GM06990 (cell line): ENCODE measurements around the gene ACO2.

Experiments
- DNase-seq: peaks from one replicate; pipeline ENCODE4 v3.0.0-alpha.2; 2011; ENCODE audit not compliant: insufficient read length; ENCODE audit errors: extremely low read depth
- H3K27me3 ChIP-seq: replicated peaks from 2 replicates; pipeline ENCODE4 v1.6.0; 2011; ENCODE audit warnings: low read length; ENCODE audit not compliant: control insufficient read depth, insufficient read depth
- H3K36me3 ChIP-seq: 2 replicates; pipeline ENCODE4 v1.5.1; 2011; ENCODE audit warnings: low read length; ENCODE audit not compliant: control insufficient read depth, insufficient read depth
- H3K4me3 ChIP-seq: replicated peaks from 2 replicates; pipeline ENCODE4 v1.5.1; 2011; ENCODE audit warnings: low read depth, mild to moderate bottlenecking, control low read depth, low read length
- CTCF ChIP-seq: IDR thresholded peaks from 2 replicates; pipeline ENCODE4 v1.5.1; 2011; ENCODE audit warnings: low read length, control low read depth, mild to moderate bottlenecking, inconsistent platforms; ENCODE audit not compliant: insufficient read depth, poor library complexity, severe bottlenecking

Gene ACO2

GRCh38 chr22:41499624-41500280 lies 30.8 kb downstream of the ACO2 start:
- Histone ChIP-seq H3K27me3 (no peaks in the 10 kb centered on the region), H3K36me3 (peaks cover 16% of the 10 kb centered on the region), H3K4me3 (no peak overlapping the region)
- DNase-seq = no peak
- no peak for TF ChIP-seq CTCF

GRCh38 chr22:41500303-41500702 lies 31.4 kb downstream of the ACO2 start:
- TF ChIP-seq CTCF = no peak
- DNase-seq = no peak
- Histone ChIP-seq H3K36me3 (peaks cover 18% of the 10 kb centered on the region), H3K27me3 (no peaks in the 10 kb centered on the region), H3K4me3 (no peak overlapping the region)

GRCh38 chr22:41501209-41501608 lies 32.3 kb downstream of the ACO2 start:
- H3K27me3 ChIP-seq = no peaks in the 10 kb centered on the region
- H3K36me3 ChIP-seq = peaks cover 19% of the 10 kb centered on the region
- peak; percentile 48 for TF ChIP-seq CTCF
- H3K4me3 ChIP-seq = no peak overlapping the region
- DNase-seq = no peak

- H3K27me3 ChIP-seq = no peaks in the 10 kb centered on the region
- peak; percentile 44 for DNase-seq
- no peak overlapping the region for H3K4me3 ChIP-seq
- no peak for TF ChIP-seq CTCF
- peaks cover 33% of the 10 kb centered on the region for H3K36me3 ChIP-seq
These were observed 35.5 kb downstream of the ACO2 start for GRCh38 chr22:41504397-41504796.

GRCh38 chr22:41504816-41505215 lies 35.9 kb downstream of the ACO2 start:
- H3K27me3 ChIP-seq = no peaks in the 10 kb centered on the region
- no peak overlapping the region for H3K4me3 ChIP-seq
- peaks cover 33% of the 10 kb centered on the region for H3K36me3 ChIP-seq
- no peak for DNase-seq
- TF ChIP-seq CTCF = no peak

GRCh38 chr22:41505511-41506220 lies 36.7 kb downstream of the ACO2 start:
- Histone ChIP-seq H3K4me3 (no peak overlapping the region), H3K36me3 (peaks cover 36% of the 10 kb centered on the region), H3K27me3 (no peaks in the 10 kb centered on the region)
- DNase-seq = no peak
- TF ChIP-seq CTCF = no peak
